Measurements from ENCODE around the gene ITGAD.

The ITGAD gene

DNA sequence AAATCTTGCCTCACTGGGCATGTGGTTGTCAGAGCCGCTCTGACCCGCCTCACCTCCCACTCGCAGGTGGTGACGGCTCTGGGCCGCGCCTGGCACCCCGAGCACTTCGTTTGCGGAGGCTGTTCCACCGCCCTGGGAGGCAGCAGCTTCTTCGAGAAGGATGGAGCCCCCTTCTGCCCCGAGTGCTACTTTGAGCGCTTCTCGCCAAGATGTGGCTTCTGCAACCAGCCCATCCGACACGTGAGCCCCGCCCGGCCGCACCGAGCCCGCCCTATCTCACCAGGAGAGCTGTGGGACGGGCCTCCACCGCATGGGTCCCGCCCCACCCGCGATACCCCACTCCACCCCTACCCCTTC, 82.8 kb downstream of the ITGAD start:
- no peak for DNase-seq
